SIG-M5 treated with dmso at 0.1 percent for 504 hours (cell line): ENCODE data around the gene KRTAP4-4.
"Not testable (repeated sequence)": the region's sequence is repeated elsewhere in the genome, so short reads cannot be mapped to it uniquely, and the experiment has no call there.

ENCODE experiments used
- DNase-seq: peaks from one replicate; lab custom pipeline; 2025; ENCODE audit not compliant: unreplicated experiment; lab: John Stamatoyannopoulos, UW

Gene KRTAP4-4

GRCh38 chr17:41160648-41161047 is at the start of gene KRTAP4-4:
TSS of gene KRTAP4-4 (minus strand) at chr17:41160748. CDS start at chr17:41160691, 57 bp downstream.
- no peak for DNase-seq

GRCh38 chr17:41199421-41200078 is 39.0 kb upstream of the KRTAP4-4 start:
- DNase-seq, result no peak

- DNase-seq, result no peak
Measured at GRCh38 chr17:41196068-41196467, 35.5 kb upstream of the KRTAP4-4 start.

GRCh38 chr17:41190328-41190727 is 29.8 kb upstream of the KRTAP4-4 start:
- no peak for DNase-seq

- not testable (repeated sequence) for DNase-seq
Measured at GRCh38 chr17:41189837-41190318, 29.3 kb upstream of the KRTAP4-4 start, which contains the start of gene KRTAP9-1. TSS of gene KRTAP9-1 (plus strand) at chr17:41189887. CDS start at chr17:41189887, 0 bp downstream.

- DNase-seq, result no peak
Measured at GRCh38 chr17:41186872-41187271, 26.3 kb upstream of the KRTAP4-4 start.

GRCh38 chr17:41185001-41185400 is 24.5 kb upstream of the KRTAP4-4 start:
- DNase-seq, result no peak

GRCh38 chr17:41184480-41184961 is 24.0 kb upstream of the KRTAP4-4 start, which contains the start of gene KRTAP4-1:
TSS of gene KRTAP4-1 (minus strand) at chr17:41184911. CDS start at chr17:41184854, 57 bp downstream.
- no peak for DNase-seq

GRCh38 chr17:41178843-41179616 is 18.5 kb upstream of the KRTAP4-4 start:
- no peak for DNase-seq

- no peak for DNase-seq
Measured at GRCh38 chr17:41178341-41178740, 17.8 kb upstream of the KRTAP4-4 start.

GRCh38 chr17:41177727-41178271 is 17.3 kb upstream of the KRTAP4-4 start, which contains the start of gene KRTAP4-2:
TSS of gene KRTAP4-2 (minus strand) at chr17:41178221. CDS start at chr17:41178164, 57 bp downstream.
- no peak for DNase-seq

GRCh38 chr17:41176744-41177387 is 16.3 kb upstream of the KRTAP4-4 start:
- no peak for DNase-seq

GRCh38 chr17:41171886-41172285 is 11.3 kb upstream of the KRTAP4-4 start:
- no peak for DNase-seq

GRCh38 chr17:41168121-41168520 is 7.6 kb upstream of the KRTAP4-4 start, which contains the start of gene KRTAP4-3:
TSS of gene KRTAP4-3 (minus strand) at chr17:41168221. CDS start at chr17:41168172, 49 bp downstream.
- DNase-seq, result no peak

- no peak for DNase-seq
Measured at GRCh38 chr17:41167561-41167960, 7.0 kb upstream of the KRTAP4-4 start.

GRCh38 chr17:41163828-41164227 is 3.3 kb upstream of the KRTAP4-4 start:
- DNase-seq, result no peak

GRCh38 chr17:41160190-41160589 is 358 bp downstream of the KRTAP4-4 start:
- not testable (repeated sequence) for DNase-seq

- DNase-seq, result no peak
Measured at GRCh38 chr17:41153856-41154255, 6.7 kb downstream of the KRTAP4-4 start.

GRCh38 chr17:41151525-41151924 is 9.0 kb downstream of the KRTAP4-4 start:
- DNase-seq, result no peak

GRCh38 chr17:41150026-41150425 is 10.5 kb downstream of the KRTAP4-4 start:
- no peak for DNase-seq

- DNase-seq, result no peak
Measured at GRCh38 chr17:41149652-41149985, 10.9 kb downstream of the KRTAP4-4 start, which contains the start of gene KRTAP4-5. TSS of gene KRTAP4-5 (minus strand) at chr17:41149825. CDS start at chr17:41149767, 58 bp downstream.
